DMS53 treated with DMSO at 0.1 percent for 48 hours (cell line): ENCODE measurements around the gene INSYN2B.

Experiments
- DNase-seq: peaks from one replicate; lab custom pipeline; 2025; ENCODE audit not compliant: unreplicated experiment; lab: John Stamatoyannopoulos, UW

INSYN2B gene

DNA sequence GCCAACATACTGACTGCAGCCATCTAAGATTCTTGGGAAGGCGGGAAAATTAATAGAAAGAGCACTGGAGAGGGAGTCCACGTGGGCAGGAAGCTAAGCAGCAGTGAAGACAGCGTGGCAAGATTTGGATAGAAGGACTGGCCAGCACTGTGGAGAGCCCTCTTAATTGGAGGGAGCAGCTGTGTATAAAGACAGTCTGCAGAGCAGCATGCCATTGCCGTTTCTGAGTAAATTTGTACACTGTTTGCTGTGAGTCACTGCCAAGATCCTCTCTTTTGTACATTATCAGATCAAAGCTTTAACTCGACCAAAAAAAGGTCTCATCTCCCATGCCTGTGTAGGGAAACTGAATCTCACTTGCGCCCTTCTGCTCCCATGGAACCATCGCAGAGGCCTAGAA lies 45.3 kb downstream of the INSYN2B start:
- no peak for DNase-seq

GRCh38 chr5:169933616-169934015 lies 46.7 kb downstream of the INSYN2B start:
- no peak for DNase-seq

DNA sequence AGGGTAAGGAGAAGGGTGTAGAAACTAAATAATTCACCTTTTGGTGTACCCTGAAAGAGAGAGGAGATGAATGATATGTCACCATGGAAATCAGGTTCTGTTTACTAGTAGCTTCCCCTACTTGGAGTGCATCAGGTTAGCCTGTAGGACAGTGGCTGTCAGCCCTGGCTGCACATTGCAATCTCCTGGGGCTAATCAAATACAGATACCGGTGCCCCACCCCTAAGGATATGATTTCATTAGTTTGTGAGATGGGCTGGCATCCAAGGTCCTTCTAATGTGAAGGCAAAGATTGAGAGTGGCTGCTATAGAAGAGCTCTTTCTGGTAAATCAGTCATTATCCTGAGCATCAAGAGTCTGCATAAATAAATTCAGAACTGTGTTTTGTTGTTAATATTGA lies 47.2 kb downstream of the INSYN2B start:
- DNase-seq, result no peak

- DNase-seq, result no peak
Observed at GRCh38 chr5:169923988-169924387, 56.3 kb downstream of the INSYN2B start.

GRCh38 chr5:169922474-169922873 lies 57.8 kb downstream of the INSYN2B start:
- DNase-seq, result no peak

DNA sequence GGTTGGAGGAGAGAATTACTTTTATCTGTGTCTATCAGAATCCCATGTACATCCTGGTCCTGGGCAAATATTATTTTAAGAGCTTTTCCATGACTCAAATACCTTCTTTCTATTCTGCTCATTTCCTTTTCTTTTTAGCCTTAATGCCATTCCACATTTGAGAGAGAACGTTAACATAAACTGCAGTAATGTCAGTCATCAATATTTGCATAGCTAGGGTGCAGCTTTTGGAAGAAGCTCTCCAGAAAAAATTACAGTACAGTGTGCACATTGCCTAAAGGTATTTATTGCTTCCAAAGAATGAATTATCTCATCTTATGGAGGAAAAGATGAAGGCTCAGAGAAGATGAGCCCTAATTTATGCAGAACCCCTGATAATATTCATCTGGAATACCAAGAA lies 58.3 kb downstream of the INSYN2B start:
- DNase-seq, result no peak

- no peak for DNase-seq
Observed at GRCh38 chr5:169921384-169921783, 58.9 kb downstream of the INSYN2B start.

DNA sequence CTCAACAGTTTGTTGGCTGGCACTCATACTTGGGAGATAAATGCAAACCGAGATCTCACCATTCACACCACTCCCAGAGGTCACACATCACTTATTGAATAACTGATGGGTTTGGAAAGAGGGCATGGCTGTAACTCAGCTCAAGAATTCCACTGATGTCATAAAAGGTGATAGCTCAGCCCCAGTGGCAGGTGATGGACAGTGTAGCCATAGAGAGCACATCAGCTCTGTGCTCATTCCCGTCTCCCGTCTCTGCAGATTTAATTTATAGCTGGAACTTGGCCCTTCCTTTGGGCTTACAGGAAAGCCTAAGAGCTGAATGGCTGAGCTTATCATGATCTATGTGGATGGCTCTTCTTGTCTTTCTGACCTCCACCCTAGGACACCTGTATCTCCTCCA lies 59.8 kb downstream of the INSYN2B start:
- no peak for DNase-seq

DNA sequence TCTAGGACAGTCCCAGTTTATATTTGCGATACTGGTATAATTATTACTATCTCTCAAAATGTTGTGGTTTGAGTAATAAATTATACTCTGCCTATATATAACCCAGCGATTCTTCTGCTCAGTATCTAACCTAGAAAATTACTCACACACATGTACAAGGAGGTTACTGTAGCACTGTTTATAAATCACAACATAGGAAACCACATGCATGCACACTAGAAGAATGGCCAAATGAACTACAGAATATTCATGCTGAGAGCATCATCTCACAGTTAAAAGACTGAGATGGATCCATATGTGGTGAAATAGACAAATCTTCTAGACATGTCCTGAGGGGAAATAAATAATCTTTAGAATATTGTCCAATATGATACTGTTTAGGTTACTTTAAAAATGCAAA lies 62.1 kb downstream of the INSYN2B start:
- DNase-seq, result no peak

GRCh38 chr5:169917500-169917899 lies 62.8 kb downstream of the INSYN2B start:
- DNase-seq, result no peak

DNA sequence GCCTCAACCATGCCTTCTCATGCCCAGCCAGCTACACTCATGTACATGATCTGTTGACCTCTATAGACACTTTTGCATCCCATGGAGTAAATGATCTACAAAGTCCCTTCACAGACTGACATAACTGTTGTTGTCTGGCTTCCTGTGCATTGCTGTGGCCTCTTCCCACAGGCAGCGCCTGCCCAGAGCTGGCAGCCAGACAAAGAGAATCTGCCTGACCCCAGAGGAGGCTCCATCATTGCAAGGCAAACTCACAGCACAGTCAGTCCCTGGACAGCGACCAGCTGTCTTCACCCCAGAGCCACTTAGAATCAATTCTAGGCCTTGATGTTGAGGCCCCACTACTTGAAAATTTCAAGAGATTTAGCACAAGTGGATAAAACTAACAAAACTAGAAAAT lies 65.5 kb downstream of the INSYN2B start:
- no peak for DNase-seq

DNA sequence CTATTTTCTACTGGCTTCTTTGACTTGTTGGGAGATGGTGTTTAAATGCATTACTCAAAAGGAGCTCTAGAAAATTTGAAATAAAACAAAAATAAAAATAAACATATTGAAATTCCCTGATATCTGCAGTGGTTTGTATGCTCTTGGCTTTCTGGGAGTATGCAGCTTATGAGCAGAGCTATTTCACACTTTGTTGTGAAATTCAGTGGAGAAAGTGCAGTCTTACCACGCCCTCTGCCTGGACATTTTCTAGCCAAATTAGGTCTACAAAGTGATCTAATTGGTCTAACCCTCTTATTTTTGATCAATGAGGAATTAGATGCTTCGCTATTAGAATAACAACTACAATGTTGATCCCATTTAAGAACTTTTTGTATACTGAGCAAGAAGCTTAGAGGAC lies 66.8 kb downstream of the INSYN2B start:
- DNase-seq, result no peak

GRCh38 chr5:169911448-169912212 lies 68.7 kb downstream of the INSYN2B start:
- no peak for DNase-seq

- DNase-seq, result no peak
Observed at GRCh38 chr5:169910393-169910792, 69.9 kb downstream of the INSYN2B start.

DNA sequence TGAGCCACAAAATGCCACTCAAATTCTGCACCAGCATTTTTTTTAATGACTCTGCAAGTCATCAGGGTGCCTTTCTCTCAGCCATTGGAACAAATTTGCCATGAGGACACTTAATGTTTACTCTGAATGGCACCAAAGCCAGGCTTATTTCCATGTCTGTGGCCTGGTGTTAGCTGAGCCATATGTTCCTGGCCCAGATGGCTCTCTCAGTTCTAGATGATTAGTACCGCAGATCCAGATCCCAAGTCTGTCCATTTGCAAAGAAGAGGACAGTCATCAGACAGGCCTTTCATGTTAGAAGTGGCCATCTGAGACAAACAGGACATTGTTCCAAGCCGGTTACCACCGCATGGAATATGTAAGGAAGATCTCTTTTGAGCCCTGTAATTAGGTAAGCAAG lies 70.3 kb downstream of the INSYN2B start:
- no peak for DNase-seq

DNA sequence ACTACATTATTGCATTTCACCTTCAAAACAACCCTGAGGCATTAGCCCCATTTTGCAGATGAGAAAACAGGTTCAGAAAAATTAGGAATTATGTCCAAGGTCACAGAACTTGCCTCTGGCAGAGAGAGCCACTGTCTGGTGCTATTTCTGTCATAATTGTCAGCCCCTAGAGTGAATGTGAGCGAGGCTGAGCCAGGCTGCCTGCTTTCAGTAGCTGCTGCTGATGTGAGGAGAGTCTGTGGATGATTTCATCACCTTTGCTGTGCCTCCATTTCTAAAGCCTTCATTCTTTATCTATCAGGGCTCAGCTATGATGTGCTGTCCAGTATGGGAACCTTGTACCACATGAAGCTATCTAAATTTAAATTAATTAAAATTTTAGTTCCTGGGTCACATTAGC lies 71.4 kb downstream of the INSYN2B start:
- no peak for DNase-seq

DNA sequence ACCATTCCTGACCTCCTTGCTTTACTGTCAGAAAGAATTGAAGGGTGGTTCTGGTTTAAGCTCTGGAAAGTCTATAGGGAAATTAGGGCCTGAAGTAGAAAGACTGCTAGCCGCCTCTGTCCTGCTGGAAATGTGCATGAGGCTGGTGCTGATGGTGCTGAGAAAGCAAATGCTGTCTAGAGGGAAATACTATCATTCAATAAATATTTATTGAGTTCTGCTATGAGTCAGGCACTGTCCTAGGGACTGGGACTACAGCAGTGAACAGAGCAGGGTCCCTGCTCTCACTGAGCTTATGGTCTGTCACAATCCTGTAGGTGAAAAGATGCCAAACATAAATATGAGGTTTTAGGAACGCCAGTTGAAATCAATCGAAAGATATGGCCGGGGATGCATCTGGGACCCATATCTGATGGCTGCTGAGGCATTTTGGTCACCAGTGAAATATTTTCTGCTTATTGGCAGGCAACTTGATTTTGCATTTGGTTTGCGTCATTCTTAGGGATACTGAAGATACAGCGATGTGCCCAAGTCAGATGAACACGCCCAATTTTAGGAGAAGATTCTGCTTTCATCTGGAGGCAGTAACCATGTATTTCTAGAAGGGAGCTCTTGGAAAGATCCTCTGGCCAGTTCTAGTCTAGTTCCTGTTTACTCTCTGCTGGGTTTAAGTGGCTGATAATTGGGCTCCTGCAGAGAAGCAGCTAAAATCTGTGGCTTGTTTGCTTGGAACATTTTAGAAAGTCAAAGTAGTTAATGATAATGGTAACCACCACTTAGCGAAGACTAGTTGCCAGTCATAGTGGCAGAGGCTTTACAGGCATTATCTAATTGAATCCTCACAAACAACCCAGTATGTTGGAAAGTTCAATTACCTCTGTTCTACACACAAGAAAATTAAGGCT lies 73.3 kb downstream of the INSYN2B start:
- no peak for DNase-seq

GRCh38 chr5:169905017-169905416 lies 75.3 kb downstream of the INSYN2B start:
- DNase-seq, result no peak

- DNase-seq, result no peak
Observed at GRCh38 chr5:169904508-169904907, 75.8 kb downstream of the INSYN2B start.

DNA sequence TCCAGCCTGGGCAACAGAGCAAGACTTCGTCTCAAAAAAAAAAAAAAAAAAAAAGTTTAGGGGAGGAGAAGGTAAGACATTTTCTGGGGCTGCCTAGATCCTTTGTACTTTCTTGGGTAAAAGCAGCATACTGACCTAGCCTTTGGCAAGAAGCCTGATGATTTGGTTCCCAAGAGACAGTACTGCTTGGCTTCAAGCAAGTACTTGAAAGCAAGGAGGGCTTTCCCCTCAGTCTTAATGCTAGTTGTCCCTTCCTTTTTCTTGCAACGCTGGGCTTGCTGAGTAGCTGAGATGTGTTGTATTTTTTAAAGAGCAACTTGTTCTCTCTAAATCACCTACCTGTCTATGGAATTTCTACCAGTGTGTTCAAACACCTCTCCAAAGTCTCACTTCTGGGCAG lies 76.2 kb downstream of the INSYN2B start:
- no peak for DNase-seq

- no peak for DNase-seq
Observed at GRCh38 chr5:169901896-169902295, 78.4 kb downstream of the INSYN2B start.

- DNase-seq, result no peak
Observed at GRCh38 chr5:169897481-169897880, 82.8 kb downstream of the INSYN2B start.
